BE2C (cell line): Measurements from ENCODE around the gene KLC4.

Experiments
- DNase-seq: peaks from one replicate; pipeline ENCODE4 v3.0.0-alpha.2; 2020
- H3K27me3 ChIP-seq: fragments of 250-450 bp; sonication (Bioruptor Pico); 2 replicates; pipeline ENCODE4 v1.5.1; 2020; ENCODE audit warnings: mild to moderate bottlenecking
- H3K36me3 ChIP-seq: fragments of 250-450 bp; sonication (Bioruptor Pico); 2 replicates; pipeline ENCODE4 v1.5.1; 2020; ENCODE audit warnings: mild to moderate bottlenecking
- H3K4me1 ChIP-seq: fragments of 250-450 bp; sonication (Bioruptor Pico); 2 replicates; pipeline ENCODE4 v1.5.1; 2020
- H3K4me3 ChIP-seq: 2 replicates; pipeline ENCODE4 v1.5.1; 2011; ENCODE audit warnings: low read depth, low read length
- H3K9me3 ChIP-seq: fragments of 250-450 bp; sonication (Bioruptor Pico); 2 replicates; pipeline ENCODE4 v1.5.1; 2020
- TF ChIP-seq, protein P1 (sequence below): IDR thresholded peaks from 2 replicates; pipeline ENCODE4 v1.5.1; 2012; ENCODE audit warnings: mild to moderate bottlenecking, low read depth, low read length

Gene KLC4

DNA sequence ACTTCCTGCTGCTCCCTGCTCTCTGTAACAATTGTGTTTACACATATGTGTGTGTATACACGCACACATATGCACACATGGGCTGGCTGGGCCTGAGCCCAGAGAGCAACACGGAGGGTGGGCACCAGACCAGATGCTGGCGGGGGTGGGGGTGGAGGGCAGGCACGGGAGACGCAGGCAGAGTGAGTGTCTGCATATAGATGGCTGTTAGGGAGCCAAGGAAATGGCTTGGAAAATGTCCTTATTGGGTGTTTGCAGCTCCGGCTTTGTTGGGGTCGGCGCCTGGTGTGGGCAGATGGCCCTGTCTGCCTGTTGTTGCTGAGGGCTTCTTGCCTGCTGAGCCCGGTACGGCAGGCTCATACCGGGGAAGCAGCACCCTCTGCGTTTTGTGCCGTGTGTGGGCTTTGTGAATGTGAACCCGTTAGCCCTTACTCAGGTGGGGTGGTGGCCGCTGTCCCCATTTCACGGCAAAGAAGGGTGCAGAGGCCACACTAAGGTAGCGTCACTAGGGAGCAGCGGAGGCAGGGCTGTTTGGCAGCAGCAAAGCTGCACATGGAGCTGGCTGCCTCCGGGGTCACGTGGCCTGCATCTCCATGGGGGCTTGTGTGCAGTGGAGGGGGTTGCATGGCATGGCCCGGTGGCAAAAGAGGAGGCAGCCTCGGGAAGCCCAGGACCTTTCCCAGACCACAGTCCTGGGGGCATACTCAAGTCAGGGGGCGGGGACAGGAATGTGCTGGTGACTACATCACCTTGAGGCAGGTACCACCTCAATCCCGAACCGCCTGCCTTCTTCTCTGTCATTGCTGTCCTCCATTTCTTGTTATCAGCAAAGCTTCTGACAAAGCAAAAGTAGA, 64.3 kb downstream of the KLC4 start:
- Histone ChIP-seq H3K9me3 (no peaks in the 10 kb centered on the region), H3K36me3 (no peaks in the 10 kb centered on the region), H3K27me3 (no peaks in the 10 kb centered on the region), H3K4me3 (peak overlapping the region; percentile 26; the same call in 1 of the 2 replicates), H3K4me1 (peaks cover 33% of the 10 kb centered on the region)
- DNase-seq: peak; percentile 64
- TF ChIP-seq, protein P1, sequence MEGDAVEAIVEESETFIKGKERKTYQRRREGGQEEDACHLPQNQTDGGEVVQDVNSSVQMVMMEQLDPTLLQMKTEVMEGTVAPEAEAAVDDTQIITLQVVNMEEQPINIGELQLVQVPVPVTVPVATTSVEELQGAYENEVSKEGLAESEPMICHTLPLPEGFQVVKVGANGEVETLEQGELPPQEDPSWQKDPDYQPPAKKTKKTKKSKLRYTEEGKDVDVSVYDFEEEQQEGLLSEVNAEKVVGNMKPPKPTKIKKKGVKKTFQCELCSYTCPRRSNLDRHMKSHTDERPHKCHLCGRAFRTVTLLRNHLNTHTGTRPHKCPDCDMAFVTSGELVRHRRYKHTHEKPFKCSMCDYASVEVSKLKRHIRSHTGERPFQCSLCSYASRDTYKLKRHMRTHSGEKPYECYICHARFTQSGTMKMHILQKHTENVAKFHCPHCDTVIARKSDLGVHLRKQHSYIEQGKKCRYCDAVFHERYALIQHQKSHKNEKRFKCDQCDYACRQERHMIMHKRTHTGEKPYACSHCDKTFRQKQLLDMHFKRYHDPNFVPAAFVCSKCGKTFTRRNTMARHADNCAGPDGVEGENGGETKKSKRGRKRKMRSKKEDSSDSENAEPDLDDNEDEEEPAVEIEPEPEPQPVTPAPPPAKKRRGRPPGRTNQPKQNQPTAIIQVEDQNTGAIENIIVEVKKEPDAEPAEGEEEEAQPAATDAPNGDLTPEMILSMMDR: no peak

DNA sequence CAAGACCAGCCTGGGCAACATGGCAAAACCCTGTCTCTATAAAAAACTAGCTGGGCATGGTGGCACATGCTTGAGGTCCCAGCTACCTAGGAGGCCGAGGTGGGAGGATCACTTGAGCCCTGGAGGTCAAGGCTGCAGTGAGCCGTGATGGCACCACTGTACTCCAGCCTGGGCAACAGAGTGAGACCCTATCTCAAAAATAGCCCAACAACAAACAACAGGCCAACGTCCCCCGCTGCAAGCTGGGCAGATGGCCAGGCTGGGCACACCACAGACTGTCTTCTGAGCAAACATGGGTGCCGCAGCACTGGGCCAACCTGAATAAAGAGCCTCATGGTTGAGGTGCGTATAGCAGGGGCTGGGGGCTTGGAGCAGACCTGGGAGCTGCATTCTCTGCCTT, 65.0 kb downstream of the KLC4 start:
- H3K27me3 ChIP-seq: no peaks in the 10 kb centered on the region
- H3K4me1 ChIP-seq: peaks cover 34% of the 10 kb centered on the region
- no peak overlapping the region for H3K4me3 ChIP-seq
- TF ChIP-seq, protein P1: no peak
- H3K36me3 ChIP-seq: no peaks in the 10 kb centered on the region
- no peaks in the 10 kb centered on the region for H3K9me3 ChIP-seq
- DNase-seq: no peak
